Right lobe of liver (tissue), 6 donors: ENCODE results near the gene FPR2. TPM values are rescaled to one million over a fixed set of nuclear protein-coding genes. Genes with fewer than 3 reads are reported as not detected.
"Not testable (repeated sequence)": the region's sequence is repeated elsewhere in the genome, so short reads cannot be mapped to it uniquely, and the experiment has no call there.

Experiments used
- ATAC-seq, 4 donors: fragments of 200-7000 bp; cut with Tn5 transposase; one replicate each; pipeline ENCODE4 v1.9.1; 2020; ENCODE audit warnings: mild to moderate bottlenecking in 4 of 4, moderate library complexity in 4 of 4
- DNase-seq, 3 donors: peaks; one replicate each; pipeline ENCODE4 v3.0.0-alpha.2; 2020
- H3K27ac ChIP-seq, 3 donors: fragments of 200-600 bp; one replicate each; pipeline ENCODE4 v1.8.0; 2022
- H3K27me3 ChIP-seq, 2 donors: fragments of 200-600 bp; one replicate each; pipeline ENCODE4 v1.8.0; 2022
- H3K36me3 ChIP-seq, 4 donors: fragments of 200-600 bp; sonication (generic) in 1 of 4; one replicate each; pipeline versions ENCODE4 v1.5.1 to v1.8.0; 2017 to 2022; ENCODE audit warnings: control low read depth in 1 of 4
- H3K4me1 ChIP-seq, 4 donors: fragments of 200-600 bp; sonication (generic) in 1 of 4; one replicate each; pipeline versions ENCODE4 v1.5.1 to v1.8.0; 2017 to 2022; ENCODE audit warnings: control low read depth in 1 of 4
- H3K4me3 ChIP-seq, 3 donors: fragments of 200-600 bp; one replicate each; pipeline ENCODE4 v1.8.0; 2022
- H3K9me3 ChIP-seq, 4 donors: fragments of 200-600 bp; sonication (generic) in 1 of 4; one replicate each; pipeline versions ENCODE4 v1.5.1 to v1.8.0; 2017 to 2022; ENCODE audit warnings: control low read depth in 1 of 4
- CTCF ChIP-seq, 4 donors: fragments of 200-600 bp in 3 of 4; fragments of 450-650 bp in 1 of 4; IDR thresholded peaks; one replicate each; pipeline versions ENCODE4 v1.5.1 to v1.8.0; 2016 to 2022; ENCODE audit warnings: antibody characterized with exemption in 4 of 4, mild to moderate bottlenecking in 2 of 4
- POLR2A ChIP-seq: fragments of 450-650 bp; IDR thresholded peaks from one replicate; pipeline ENCODE4 v1.6.1; 2017; ENCODE audit warnings: antibody characterized with exemption, mild to moderate bottlenecking
- WGBS: methylation state at CpG from one replicate; pipeline ENCODE4 v1.1.6; 2018; ENCODE audit warnings: low coverage, low lambda C conversion rate; ENCODE audit not compliant: insufficient coverage; ENCODE audit errors: missing lambda C conversion rate; 5-methylcytosine and 5-hydroxymethylcytosine counted together
- intact Hi-C, 2 donors: fragments of 100-400 bp; cut with DNase I; formaldehyde crosslinking; loops; one replicate each; pipeline versions ENCODE4 v1.11.2 to v1.14.1; 2022
- total RNA-seq, 6 experiments: library from RNA; depleted of rRNA in 2 of 6; stranded (reverse); fragments of >200 nt in 2 of 6; fragmentation: NEBNext Ultra II Directional in 3 of 6; extraction: Animal tissue kit (Norgen Biotek cat#: 25700) in 3 of 6; gene quantifications; one replicate each; pipeline versions ENCODE4 v1.1.0 to v1.2.4, GENCODE V29; 2016 to 2023
- donor health status: DM: no; HTN: yes; CAD: no.
- donor health status: DM: no; HTN: no; CAD: no.
- donor health status: DM: no; HTN: no; CAD: no.
- donor health status: DM: no; HTN: yes; CAD: no.
- donor health status: DM: no; HTN: yes; CAD: no.

The FPR2 gene
- total RNA-seq, 6 experiments from 2014 or later, result 0.75 to 1.6 (median 1.1) TPM

- DNase-seq (no peak), ATAC-seq (no peak)
- Histone ChIP-seq H3K4me3 (no peak overlapping the region), H3K27me3 (no peaks in the 10 kb centered on the region), H3K36me3 (no peaks in the 10 kb centered on the region), H3K27ac (no peak overlapping the region), H3K4me1 (peaks cover 0 to under 1% (median 0%) of the 10 kb centered on the region in 4 donors), H3K9me3 (no peaks in the 10 kb centered on the region)
- 44% methylated on average over 4 of the region's 6 CpGs for WGBS
- TF ChIP-seq CTCF (IDR thresholded peaks at IDR 0.05) (no peak), POLR2A (no peak)
- intact Hi-C loops, result no loop called here
These were observed 12.0 kb downstream of the FPR2 start for GRCh38 chr19:51772977-51773376.

- DNase-seq, H3K9me3 ChIP-seq, H3K4me1 ChIP-seq, H3K36me3 ChIP-seq, ATAC-seq, H3K4me3 ChIP-seq, H3K27me3 ChIP-seq, H3K27ac ChIP-seq, intact Hi-C loops: not testable (repeated sequence)
- 57% methylated on average over 1 of the region's 1 CpG for WGBS
These were observed 15.6 kb downstream of the FPR2 start for GRCh38 chr19:51776561-51776960.

GRCh38 chr19:51777570-51778462 lies 16.8 kb downstream of the FPR2 start:
- Histone ChIP-seq H3K36me3 (no peaks in the 10 kb centered on the region), H3K9me3 (no peaks in the 10 kb centered on the region), H3K27me3 (no peaks in the 10 kb centered on the region), H3K27ac (no peak overlapping the region), H3K4me3 (no peak overlapping the region), H3K4me1 (peaks cover 0 to 3% (median 0%) of the 10 kb centered on the region in 4 donors)
- DNase-seq, result peak in 1 of 3 donors; percentile 51
- intact Hi-C loops, result no loop called here
- 25% methylated on average over 23 of the region's 23 CpGs for WGBS
- no peak for TF ChIP-seq POLR2A
- peak; percentile 56 to 62 (median 59) for TF ChIP-seq CTCF (IDR thresholded peaks at IDR 0.05)
- peak; percentile 70 to 93 (median 90) for ATAC-seq

GRCh38 chr19:51779181-51779580 lies 18.2 kb downstream of the FPR2 start:
- no peak for TF ChIP-seq POLR2A
- no peak for TF ChIP-seq CTCF (IDR thresholded peaks at IDR 0.05)
- Histone ChIP-seq H3K4me1 (peaks cover 0 to 3% (median 0%) of the 10 kb centered on the region in 4 donors), H3K4me3 (no peak overlapping the region), H3K27ac (no peak overlapping the region), H3K36me3 (no peaks in the 10 kb centered on the region), H3K27me3 (no peaks in the 10 kb centered on the region), H3K9me3 (no peaks in the 10 kb centered on the region)
- ATAC-seq (no peak), DNase-seq (no peak)
- WGBS, result 33% methylated on average over 1 of the region's 1 CpG
- intact Hi-C loops, result no loop called here

- no peaks in the 10 kb centered on the region for H3K27me3 ChIP-seq
- peaks cover 0 to 3% (median 0%) of the 10 kb centered on the region in 4 donors for H3K4me1 ChIP-seq
- H3K4me3 ChIP-seq, result no peak overlapping the region
- ATAC-seq (no peak), DNase-seq (no peak)
- TF ChIP-seq POLR2A, result no peak
- TF ChIP-seq CTCF (IDR thresholded peaks at IDR 0.05), result no peak
- no peak overlapping the region for H3K27ac ChIP-seq
- no peaks in the 10 kb centered on the region for H3K36me3 ChIP-seq
- 56% methylated on average over 2 of the region's 2 CpGs for WGBS
- H3K9me3 ChIP-seq, result no peaks in the 10 kb centered on the region
- intact Hi-C loops, result no loop called here
These were observed 18.7 kb downstream of the FPR2 start for GRCh38 chr19:51779703-51780102.
